HFF-Myc (cell line): ENCODE data around the gene RAB22A.

Source experiments
- DNase-seq: peaks from one replicate; pipeline ENCODE4 v3.0.0-alpha.2; 2011; ENCODE audit warnings: low read depth; ENCODE audit errors: extremely low read depth
- H3K4me3 ChIP-seq: replicated peaks from 2 replicates; pipeline ENCODE4 v1.5.1; 2011; ENCODE audit warnings: low read depth, mild to moderate bottlenecking, control low read depth, low read length
- CTCF ChIP-seq: IDR thresholded peaks from 2 replicates; pipeline ENCODE4 v1.5.1; 2012; ENCODE audit warnings: mild to moderate bottlenecking, low read depth, low read length, control low read depth; ENCODE audit errors: missing control alignments

Gene RAB22A

GRCh38 chr20:58389968-58390658 is 80.6 kb downstream of the RAB22A start:
- TF ChIP-seq CTCF = no peak
- H3K4me3 ChIP-seq = peak overlapping the region; percentile 65
- no peak for DNase-seq

GRCh38 chr20:58390659-58391035 is 81.1 kb downstream of the RAB22A start:
- TF ChIP-seq CTCF = no peak
- no peak for DNase-seq
- peak overlapping the region; percentile 65; the same call in 1 of the 2 replicates for H3K4me3 ChIP-seq

- DNase-seq = no peak
- H3K4me3 ChIP-seq = no peak overlapping the region
- no peak for TF ChIP-seq CTCF
Measured at GRCh38 chr20:58392286-58392685, 82.8 kb downstream of the RAB22A start.

- no peak for TF ChIP-seq CTCF
- H3K4me3 ChIP-seq = no peak overlapping the region
- DNase-seq = peak; percentile 21
Measured at GRCh38 chr20:58393299-58393698, 83.8 kb downstream of the RAB22A start.

- no peak overlapping the region for H3K4me3 ChIP-seq
- no peak for TF ChIP-seq CTCF
- DNase-seq = no peak
Measured at GRCh38 chr20:58394801-58395200, 85.3 kb downstream of the RAB22A start.

GRCh38 chr20:58395604-58396003 is 86.1 kb downstream of the RAB22A start:
- no peak overlapping the region for H3K4me3 ChIP-seq
- DNase-seq = no peak
- no peak for TF ChIP-seq CTCF

GRCh38 chr20:58397429-58397828 is 87.9 kb downstream of the RAB22A start:
- no peak for DNase-seq
- H3K4me3 ChIP-seq = no peak overlapping the region
- TF ChIP-seq CTCF = no peak
